ENCODE results near the gene CD59. TPM values are rescaled to one million over a fixed set of nuclear protein-coding genes. Genes with fewer than 3 reads are reported as not detected.

CD59 gene
- polyA plus RNA-seq, 1 donor from 2014 or later = 248 TPM

DNA sequence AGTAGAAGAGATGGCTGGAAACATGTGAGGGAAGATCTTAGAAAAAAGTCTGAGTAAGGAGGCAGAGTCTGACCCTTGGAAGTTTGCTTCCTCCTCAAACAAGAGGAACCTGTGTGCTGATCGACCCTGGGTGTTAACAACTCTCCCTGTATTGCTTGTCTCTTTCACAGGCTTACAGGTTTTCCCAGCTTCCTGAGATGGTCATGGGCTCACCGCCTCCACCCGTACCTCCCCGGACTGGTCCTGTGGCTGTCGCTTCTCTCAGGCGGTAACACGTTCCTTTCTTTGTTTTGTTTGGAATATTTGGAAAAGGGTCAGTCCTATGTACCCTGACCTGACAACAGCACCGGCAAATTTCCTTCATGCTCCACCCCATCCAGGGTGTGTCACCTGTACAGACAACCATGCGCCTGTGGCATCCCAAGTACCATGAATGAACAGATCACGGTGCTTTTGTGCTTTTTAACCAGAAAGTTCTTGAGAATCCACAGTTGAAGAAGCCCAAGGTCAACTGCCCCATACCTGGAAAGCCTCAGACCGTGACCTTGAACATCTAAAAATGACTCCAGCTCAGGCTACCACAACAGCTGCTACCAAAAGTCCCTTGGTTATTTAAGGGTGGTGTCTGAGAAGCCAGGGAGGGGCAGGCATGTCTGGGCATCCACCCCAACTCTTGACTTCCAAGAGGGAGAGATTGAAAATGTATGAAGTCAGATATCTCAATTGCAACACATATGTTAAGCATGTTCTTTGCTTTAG lies 80.2 kb downstream of the CD59 start:
- Histone ChIP-seq H3F3A (ENCODE audit: insufficient read depth, low read length, poor library complexity, severe bottlenecking) (no peaks in the 10 kb centered on the region), H3K36me3 (ENCODE audit: insufficient read depth, low read length) (no peaks in the 10 kb centered on the region), H3K4me3 (ENCODE audit: low read length) (no peak overlapping the region), H3K79me2 (replicated peaks; ENCODE audit: insufficient read depth, low read length) (no peaks in the 10 kb centered on the region), H3K27me3 (ENCODE audit: insufficient read depth, low read depth, low read length) (no peaks in the 10 kb centered on the region), H3K27ac (ENCODE audit: low read length) (no peak overlapping the region), H4K20me1 (ENCODE audit: insufficient read depth) (no peaks in the 10 kb centered on the region), H2AFZ (ENCODE audit: low read depth, low read length) (no peak overlapping the region), H3K9ac (ENCODE audit: low read length) (no peak overlapping the region), H3K9me2 (ENCODE audit: insufficient read depth, low read length) (no peaks in the 10 kb centered on the region), H3K4me2 (ENCODE audit: low read length) (no peak overlapping the region), H3K9me3 (ENCODE audit: low read length) (no peaks in the 10 kb centered on the region)
- TF ChIP-seq TAF1 (IDR thresholded peaks at IDR 0.05; ENCODE audit: low read depth) (no peak), MXI1 (conservative IDR thresholded peaks at IDR 0.05; ENCODE audit: poor library complexity, severe bottlenecking) (no peak), RAD21 (conservative IDR thresholded peaks at IDR 0.05) (no peak), SMC3 (conservative IDR thresholded peaks at IDR 0.05; ENCODE audit: poor library complexity) (no peak), POLR2AphosphoS5 (IDR thresholded peaks at IDR 0.05) (no peak), EZH2 (IDR thresholded peaks at IDR 0.05; ENCODE audit: borderline replicate concordance, insufficient read depth, low read length, poor library complexity, severe bottlenecking) (no peak), EP300 (conservative IDR thresholded peaks at IDR 0.05; ENCODE audit: poor library complexity, severe bottlenecking) (no peak)
- TF ChIP-seq, protein P1, sequence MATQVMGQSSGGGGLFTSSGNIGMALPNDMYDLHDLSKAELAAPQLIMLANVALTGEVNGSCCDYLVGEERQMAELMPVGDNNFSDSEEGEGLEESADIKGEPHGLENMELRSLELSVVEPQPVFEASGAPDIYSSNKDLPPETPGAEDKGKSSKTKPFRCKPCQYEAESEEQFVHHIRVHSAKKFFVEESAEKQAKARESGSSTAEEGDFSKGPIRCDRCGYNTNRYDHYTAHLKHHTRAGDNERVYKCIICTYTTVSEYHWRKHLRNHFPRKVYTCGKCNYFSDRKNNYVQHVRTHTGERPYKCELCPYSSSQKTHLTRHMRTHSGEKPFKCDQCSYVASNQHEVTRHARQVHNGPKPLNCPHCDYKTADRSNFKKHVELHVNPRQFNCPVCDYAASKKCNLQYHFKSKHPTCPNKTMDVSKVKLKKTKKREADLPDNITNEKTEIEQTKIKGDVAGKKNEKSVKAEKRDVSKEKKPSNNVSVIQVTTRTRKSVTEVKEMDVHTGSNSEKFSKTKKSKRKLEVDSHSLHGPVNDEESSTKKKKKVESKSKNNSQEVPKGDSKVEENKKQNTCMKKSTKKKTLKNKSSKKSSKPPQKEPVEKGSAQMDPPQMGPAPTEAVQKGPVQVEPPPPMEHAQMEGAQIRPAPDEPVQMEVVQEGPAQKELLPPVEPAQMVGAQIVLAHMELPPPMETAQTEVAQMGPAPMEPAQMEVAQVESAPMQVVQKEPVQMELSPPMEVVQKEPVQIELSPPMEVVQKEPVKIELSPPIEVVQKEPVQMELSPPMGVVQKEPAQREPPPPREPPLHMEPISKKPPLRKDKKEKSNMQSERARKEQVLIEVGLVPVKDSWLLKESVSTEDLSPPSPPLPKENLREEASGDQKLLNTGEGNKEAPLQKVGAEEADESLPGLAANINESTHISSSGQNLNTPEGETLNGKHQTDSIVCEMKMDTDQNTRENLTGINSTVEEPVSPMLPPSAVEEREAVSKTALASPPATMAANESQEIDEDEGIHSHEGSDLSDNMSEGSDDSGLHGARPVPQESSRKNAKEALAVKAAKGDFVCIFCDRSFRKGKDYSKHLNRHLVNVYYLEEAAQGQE (IDR thresholded peaks at IDR 0.05; ENCODE audit: borderline replicate concordance) = no peak
- TF ChIP-seq, protein P2, sequence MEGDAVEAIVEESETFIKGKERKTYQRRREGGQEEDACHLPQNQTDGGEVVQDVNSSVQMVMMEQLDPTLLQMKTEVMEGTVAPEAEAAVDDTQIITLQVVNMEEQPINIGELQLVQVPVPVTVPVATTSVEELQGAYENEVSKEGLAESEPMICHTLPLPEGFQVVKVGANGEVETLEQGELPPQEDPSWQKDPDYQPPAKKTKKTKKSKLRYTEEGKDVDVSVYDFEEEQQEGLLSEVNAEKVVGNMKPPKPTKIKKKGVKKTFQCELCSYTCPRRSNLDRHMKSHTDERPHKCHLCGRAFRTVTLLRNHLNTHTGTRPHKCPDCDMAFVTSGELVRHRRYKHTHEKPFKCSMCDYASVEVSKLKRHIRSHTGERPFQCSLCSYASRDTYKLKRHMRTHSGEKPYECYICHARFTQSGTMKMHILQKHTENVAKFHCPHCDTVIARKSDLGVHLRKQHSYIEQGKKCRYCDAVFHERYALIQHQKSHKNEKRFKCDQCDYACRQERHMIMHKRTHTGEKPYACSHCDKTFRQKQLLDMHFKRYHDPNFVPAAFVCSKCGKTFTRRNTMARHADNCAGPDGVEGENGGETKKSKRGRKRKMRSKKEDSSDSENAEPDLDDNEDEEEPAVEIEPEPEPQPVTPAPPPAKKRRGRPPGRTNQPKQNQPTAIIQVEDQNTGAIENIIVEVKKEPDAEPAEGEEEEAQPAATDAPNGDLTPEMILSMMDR (IDR thresholded peaks at IDR 0.05; ENCODE audit: poor library complexity, severe bottlenecking) = no peak

DNA sequence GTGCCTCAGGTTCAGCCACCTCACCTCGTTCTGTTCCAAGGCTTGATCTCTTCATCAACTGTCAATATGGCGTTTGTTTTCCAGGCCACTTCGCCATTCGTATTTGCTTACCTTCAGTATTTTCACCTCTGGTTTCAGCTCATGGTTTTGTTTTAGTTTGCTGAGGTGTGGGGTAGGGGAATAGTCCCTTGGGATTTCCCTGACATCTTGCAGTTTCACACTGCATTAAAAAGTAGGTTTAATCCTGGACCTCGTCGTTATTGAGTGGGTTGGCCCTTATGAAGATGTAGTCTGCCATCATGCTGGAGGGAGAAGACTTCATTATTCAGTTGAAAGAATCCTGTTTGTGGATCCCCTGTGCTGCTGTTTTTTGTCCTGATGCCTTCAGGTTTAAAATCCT lies 81.6 kb downstream of the CD59 start:
- Histone ChIP-seq H3K36me3 (ENCODE audit: insufficient read depth, low read length) (no peaks in the 10 kb centered on the region), H3K27ac (ENCODE audit: low read length) (no peak overlapping the region), H3K9me3 (ENCODE audit: low read length) (no peaks in the 10 kb centered on the region), H3K4me2 (ENCODE audit: low read length) (no peak overlapping the region), H3K79me2 (replicated peaks; ENCODE audit: insufficient read depth, low read length) (no peaks in the 10 kb centered on the region), H3K9me2 (ENCODE audit: insufficient read depth, low read length) (no peaks in the 10 kb centered on the region), H3K4me3 (ENCODE audit: low read length) (no peak overlapping the region), H3K27me3 (ENCODE audit: insufficient read depth, low read depth, low read length) (no peaks in the 10 kb centered on the region), H3K9ac (ENCODE audit: low read length) (no peak overlapping the region), H3F3A (ENCODE audit: insufficient read depth, low read length, poor library complexity, severe bottlenecking) (no peaks in the 10 kb centered on the region), H2AFZ (ENCODE audit: low read depth, low read length) (no peak overlapping the region), H4K20me1 (ENCODE audit: insufficient read depth) (no peaks in the 10 kb centered on the region)
- TF ChIP-seq, protein P2 (IDR thresholded peaks at IDR 0.05; ENCODE audit: poor library complexity, severe bottlenecking) = no peak
- TF ChIP-seq TAF1 (IDR thresholded peaks at IDR 0.05; ENCODE audit: low read depth) (no peak), SMC3 (conservative IDR thresholded peaks at IDR 0.05; ENCODE audit: poor library complexity) (no peak), POLR2AphosphoS5 (IDR thresholded peaks at IDR 0.05) (no peak), RAD21 (conservative IDR thresholded peaks at IDR 0.05) (no peak), EP300 (conservative IDR thresholded peaks at IDR 0.05; ENCODE audit: poor library complexity, severe bottlenecking) (no peak), MXI1 (conservative IDR thresholded peaks at IDR 0.05; ENCODE audit: poor library complexity, severe bottlenecking) (no peak), EZH2 (IDR thresholded peaks at IDR 0.05; ENCODE audit: borderline replicate concordance, insufficient read depth, low read length, poor library complexity, severe bottlenecking) (no peak)
- TF ChIP-seq, protein P1 (IDR thresholded peaks at IDR 0.05; ENCODE audit: borderline replicate concordance) = no peak
